Stimulated activated CD8-positive, alpha-beta memory T cell treated with anti-CD3 and anti-CD28 coated beads, Interleukin-15, amount 100 ng/mL, for 24 hours (primary cell): Measurements from ENCODE around the gene C12orf75.
"Not testable (repeated sequence)": the region's sequence is repeated elsewhere in the genome, so short reads cannot be mapped to it uniquely, and the experiment has no call there.

Experiments
- DNase-seq: peaks from one replicate; pipeline ENCODE4 v3.0.0-alpha.2; 2020; ENCODE audit warnings: low read depth

The C12orf75 gene

GRCh38 chr12:105330283-105330930, at the start of gene C12orf75:
Gene C12orf75 (plus strand): TSS chr12:105330691. CDS start chr12:105330892, 201 bp downstream.
- peak; percentile 69 for DNase-seq

- no peak for DNase-seq
These were observed 49.4 kb upstream of the C12orf75 start for GRCh38 chr12:105280966-105281693.

GRCh38 chr12:105281694-105282049, 48.8 kb upstream of the C12orf75 start:
- DNase-seq: no peak

- DNase-seq: no peak
These were observed 45.1 kb upstream of the C12orf75 start for GRCh38 chr12:105285378-105285777.

GRCh38 chr12:105287408-105287807, 43.1 kb upstream of the C12orf75 start:
- DNase-seq: no peak

- DNase-seq: no peak
These were observed 42.0 kb upstream of the C12orf75 start for GRCh38 chr12:105288311-105288996.

- no peak for DNase-seq
These were observed 41.2 kb upstream of the C12orf75 start for GRCh38 chr12:105289114-105289904.

- DNase-seq: no peak
These were observed 39.0 kb upstream of the C12orf75 start for GRCh38 chr12:105291531-105291930.

GRCh38 chr12:105292705-105293104, 37.8 kb upstream of the C12orf75 start:
- no peak for DNase-seq

- DNase-seq: no peak
These were observed 37.3 kb upstream of the C12orf75 start for GRCh38 chr12:105293187-105293586.

GRCh38 chr12:105294161-105294560, 36.3 kb upstream of the C12orf75 start:
- DNase-seq: no peak

- no peak for DNase-seq
These were observed 35.5 kb upstream of the C12orf75 start for GRCh38 chr12:105294886-105295479.

GRCh38 chr12:105296116-105297089, 34.1 kb upstream of the C12orf75 start:
- DNase-seq: no peak

GRCh38 chr12:105300883-105301282, 29.6 kb upstream of the C12orf75 start:
- DNase-seq: no peak

- DNase-seq: no peak
These were observed 28.8 kb upstream of the C12orf75 start for GRCh38 chr12:105301696-105302095.

GRCh38 chr12:105302986-105303385, 27.5 kb upstream of the C12orf75 start:
- DNase-seq: not testable (repeated sequence)

GRCh38 chr12:105304626-105305025, 25.9 kb upstream of the C12orf75 start:
- not testable (repeated sequence) for DNase-seq

GRCh38 chr12:105307601-105308314, 22.7 kb upstream of the C12orf75 start:
- DNase-seq: not testable (repeated sequence)

GRCh38 chr12:105308839-105309238, 21.7 kb upstream of the C12orf75 start:
- not testable (repeated sequence) for DNase-seq

- DNase-seq: not testable (repeated sequence)
These were observed 21.1 kb upstream of the C12orf75 start for GRCh38 chr12:105309384-105309783.
